HG03039 (cell line): ENCODE data around the gene CBX7.

Experiments
- ATAC-seq: cut with Tn5 transposase; IDR thresholded peaks from one replicate; pipeline ENCODE4 v1.9.1; 2021; ENCODE audit warnings: mild to moderate bottlenecking, moderate library complexity; ENCODE audit not compliant: unreplicated experiment

Gene CBX7

GRCh38 chr22:39094717-39095389, 57.6 kb downstream of the CBX7 start:
- ATAC-seq, result no peak

- no peak for ATAC-seq
These were observed 60.2 kb downstream of the CBX7 start for GRCh38 chr22:39092111-39092862.

GRCh38 chr22:39091126-39092081, 61.1 kb downstream of the CBX7 start:
- no peak for ATAC-seq

- ATAC-seq, result no peak
These were observed 61.9 kb downstream of the CBX7 start for GRCh38 chr22:39090426-39091064.

- ATAC-seq, result no peak
These were observed 62.6 kb downstream of the CBX7 start for GRCh38 chr22:39089928-39090327.

GRCh38 chr22:39088685-39089032, 63.8 kb downstream of the CBX7 start:
- ATAC-seq, result no peak

GRCh38 chr22:39087881-39088684, 64.4 kb downstream of the CBX7 start:
- no peak for ATAC-seq

GRCh38 chr22:39087098-39087497, 65.4 kb downstream of the CBX7 start:
- ATAC-seq, result no peak

- no peak for ATAC-seq
These were observed 67.8 kb downstream of the CBX7 start for GRCh38 chr22:39084666-39085065.

GRCh38 chr22:39083212-39084165, 69.0 kb downstream of the CBX7 start:
- ATAC-seq, result no peak

- no peak for ATAC-seq
These were observed 70.9 kb downstream of the CBX7 start for GRCh38 chr22:39081598-39081997.

GRCh38 chr22:39081016-39081415, 71.5 kb downstream of the CBX7 start:
- no peak for ATAC-seq
